ENCODE data around the gene WFDC6.

The WFDC6 gene

DNA sequence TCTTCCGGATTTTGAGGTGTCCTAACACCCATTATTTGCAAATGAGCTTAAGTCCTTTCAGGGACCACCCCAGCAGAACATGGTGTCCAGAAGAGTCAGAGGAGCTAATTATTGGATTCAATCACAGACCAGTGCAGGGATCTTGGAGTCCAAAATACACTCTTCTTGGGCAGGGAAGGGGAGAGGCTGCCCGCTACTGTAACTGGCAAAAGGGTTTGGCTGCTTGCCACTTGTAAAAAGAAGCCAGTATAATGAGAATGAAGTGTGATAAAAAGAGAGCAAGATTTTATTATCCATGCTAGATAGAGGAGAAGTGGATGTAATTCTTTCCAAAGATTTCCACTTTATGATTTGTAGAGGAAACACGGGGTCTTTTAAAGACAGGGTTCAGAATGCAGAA lies 43.1 kb downstream of the WFDC6 start:
- no peak for DNase-seq
- Histone ChIP-seq H3K9me3 (no peaks in the 10 kb centered on the region), H3K27ac (no peak overlapping the region), H3K4me1 (no peaks in the 10 kb centered on the region), H3K27me3 (peaks cover 0 to 31% of the 10 kb centered on the region in 2 donors), H3K36me3 (no peaks in the 10 kb centered on the region), H3K4me3 (no peak overlapping the region)
- no peak for TF ChIP-seq CTCF (IDR thresholded peaks at IDR 0.05)
- intact Hi-C loops (cut with DNase I; ENCODE audit: low total_unique reads), result no loop called here

DNA sequence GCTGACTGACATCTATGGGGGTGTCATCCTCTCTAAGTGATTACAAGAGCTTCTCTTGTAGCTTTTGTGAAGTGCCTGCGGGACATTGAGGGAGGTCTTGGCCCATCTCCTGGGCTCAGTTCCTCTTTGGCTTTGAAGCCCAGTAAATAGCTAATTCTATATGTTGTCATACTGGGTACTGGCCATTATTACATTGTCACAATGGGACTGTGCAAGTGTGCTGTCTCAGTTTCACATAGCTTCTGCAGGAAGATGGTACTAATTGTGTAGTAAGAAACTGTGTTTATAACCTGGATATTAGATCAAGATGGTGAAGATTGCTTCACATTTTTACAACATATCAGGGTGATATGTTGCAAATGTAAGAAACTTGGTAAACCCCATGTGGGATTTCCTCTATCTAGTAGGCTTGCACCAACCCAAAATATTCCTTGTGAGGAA lies 43.8 kb downstream of the WFDC6 start:
- TF ChIP-seq CTCF (IDR thresholded peaks at IDR 0.05), result no peak
- Histone ChIP-seq H3K27ac (no peak overlapping the region), H3K4me3 (no peak overlapping the region), H3K4me1 (no peaks in the 10 kb centered on the region), H3K36me3 (no peaks in the 10 kb centered on the region), H3K9me3 (no peaks in the 10 kb centered on the region), H3K27me3 (peaks cover 0 to 27% of the 10 kb centered on the region in 2 donors)
- DNase-seq, result no peak
- intact Hi-C loops (cut with DNase I; ENCODE audit: low total_unique reads), result no loop called here

DNA sequence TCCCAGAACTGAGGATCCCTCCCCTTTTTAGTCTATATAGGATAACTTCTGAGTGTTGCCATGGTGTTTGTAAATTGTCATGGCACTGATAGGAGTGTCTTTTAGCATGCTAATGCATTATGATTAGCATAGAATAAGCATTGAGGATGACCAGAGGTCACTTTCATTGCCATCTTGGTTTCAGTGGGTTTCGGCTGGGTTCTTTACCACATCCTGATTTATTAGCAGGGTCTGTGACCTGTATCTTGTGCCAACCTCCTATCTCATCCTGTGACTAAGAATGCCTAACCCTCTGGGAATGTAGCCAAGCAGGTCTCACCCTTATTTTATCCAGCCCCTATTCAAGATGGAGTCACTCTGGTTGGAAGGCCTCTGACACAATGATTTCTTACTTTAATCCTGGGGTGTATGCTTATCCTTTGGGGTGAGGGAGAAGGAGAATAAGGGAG lies 50.2 kb downstream of the WFDC6 start:
- Histone ChIP-seq H3K27me3 (peaks cover 0 to 28% of the 10 kb centered on the region in 2 donors), H3K4me1 (no peaks in the 10 kb centered on the region), H3K36me3 (no peaks in the 10 kb centered on the region), H3K4me3 (no peak overlapping the region), H3K27ac (no peak overlapping the region), H3K9me3 (no peaks in the 10 kb centered on the region)
- intact Hi-C loops (cut with DNase I; ENCODE audit: low total_unique reads), result no loop called here
- no peak for DNase-seq
- no peak for TF ChIP-seq CTCF (IDR thresholded peaks at IDR 0.05)

DNA sequence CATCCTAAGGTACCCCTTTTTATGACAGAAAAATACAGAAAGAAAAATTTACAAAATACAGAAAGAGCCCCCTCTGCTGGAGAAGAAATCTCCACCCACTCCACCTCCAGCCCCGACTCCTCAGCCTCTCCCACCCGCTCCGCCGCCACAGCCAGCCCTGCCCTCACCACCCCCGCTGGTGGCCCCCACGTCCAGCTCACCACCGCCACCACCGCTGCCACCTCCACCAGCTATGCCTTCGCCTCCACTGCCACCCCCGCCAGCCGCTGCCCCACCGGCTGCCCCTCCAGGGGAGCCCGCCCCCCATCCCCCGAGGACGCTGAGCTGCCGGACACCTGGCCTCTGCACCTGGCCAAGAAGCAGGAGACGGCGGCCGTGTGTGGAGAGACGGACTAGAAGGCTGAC lies 52.0 kb downstream of the WFDC6 start:
- Histone ChIP-seq H3K4me1 (no peaks in the 10 kb centered on the region), H3K36me3 (no peaks in the 10 kb centered on the region), H3K9me3 (no peaks in the 10 kb centered on the region), H3K27me3 (peaks cover 0 to 29% of the 10 kb centered on the region in 2 donors), H3K4me3 (no peak overlapping the region), H3K27ac (no peak overlapping the region)
- TF ChIP-seq CTCF (IDR thresholded peaks at IDR 0.05), result no peak
- intact Hi-C loops (cut with DNase I; ENCODE audit: low total_unique reads), result no loop called here
- DNase-seq, result no peak

DNA sequence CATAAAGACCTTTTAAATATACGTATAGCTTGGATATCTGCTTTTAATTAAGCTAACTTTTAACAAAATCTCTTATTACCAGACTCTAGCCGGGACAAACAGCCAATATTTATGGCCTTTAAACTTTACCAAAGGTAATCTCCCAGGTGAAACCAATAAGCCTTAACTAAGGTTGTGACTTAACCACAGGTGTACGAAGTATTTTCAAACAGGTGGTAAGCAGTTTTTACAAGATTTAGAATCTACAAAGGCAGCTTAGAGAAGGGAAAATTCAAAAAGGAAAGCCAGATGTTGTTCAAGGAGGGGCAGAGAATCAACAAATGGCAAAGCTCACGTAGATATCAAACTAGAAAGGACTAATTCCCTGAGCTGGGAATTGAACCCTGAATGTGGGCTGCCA lies 53.9 kb downstream of the WFDC6 start:
- H3K9me3 ChIP-seq, result no peaks in the 10 kb centered on the region
- no peak overlapping the region for H3K4me3 ChIP-seq
- no peaks in the 10 kb centered on the region for H3K36me3 ChIP-seq
- intact Hi-C loops (cut with DNase I; ENCODE audit: low total_unique reads), result no loop called here
- no peak overlapping the region for H3K27ac ChIP-seq
- H3K4me1 ChIP-seq, result no peaks in the 10 kb centered on the region
- DNase-seq, result no peak
- peaks cover 0 to 39% of the 10 kb centered on the region in 2 donors for H3K27me3 ChIP-seq
- no peak for TF ChIP-seq CTCF (IDR thresholded peaks at IDR 0.05)

DNA sequence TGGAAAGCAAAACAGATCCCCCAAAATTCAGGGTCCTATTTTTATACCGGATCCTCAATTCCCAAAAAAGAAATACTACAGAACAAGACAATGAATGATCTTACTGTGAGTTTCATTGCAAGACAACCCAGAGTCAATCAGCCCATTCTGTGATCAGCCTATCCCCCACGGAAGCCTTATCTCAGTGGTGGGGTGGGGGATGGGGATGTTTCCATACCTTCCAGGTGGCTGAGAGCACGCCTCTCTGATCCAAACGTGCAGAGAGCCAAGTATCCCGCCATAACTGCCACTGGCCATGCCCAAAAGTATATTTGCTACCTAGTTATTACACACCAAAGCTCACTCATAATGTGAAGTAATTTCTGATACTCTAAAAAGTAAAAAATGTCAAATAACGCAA lies 54.6 kb downstream of the WFDC6 start:
- Histone ChIP-seq H3K9me3 (no peaks in the 10 kb centered on the region), H3K27me3 (peaks cover 0 to 46% of the 10 kb centered on the region in 2 donors), H3K4me1 (no peaks in the 10 kb centered on the region), H3K27ac (no peak overlapping the region), H3K36me3 (no peaks in the 10 kb centered on the region), H3K4me3 (no peak overlapping the region)
- intact Hi-C loops (cut with DNase I; ENCODE audit: low total_unique reads), result no loop called here
- DNase-seq, result no peak
- TF ChIP-seq CTCF (IDR thresholded peaks at IDR 0.05), result no peak
